Measurements from ENCODE around the gene CCDC18.

CCDC18 gene

GRCh38 chr1:93142161-93142560, 38.4 kb upstream of the CCDC18 start:
- TF ChIP-seq, protein P1, sequence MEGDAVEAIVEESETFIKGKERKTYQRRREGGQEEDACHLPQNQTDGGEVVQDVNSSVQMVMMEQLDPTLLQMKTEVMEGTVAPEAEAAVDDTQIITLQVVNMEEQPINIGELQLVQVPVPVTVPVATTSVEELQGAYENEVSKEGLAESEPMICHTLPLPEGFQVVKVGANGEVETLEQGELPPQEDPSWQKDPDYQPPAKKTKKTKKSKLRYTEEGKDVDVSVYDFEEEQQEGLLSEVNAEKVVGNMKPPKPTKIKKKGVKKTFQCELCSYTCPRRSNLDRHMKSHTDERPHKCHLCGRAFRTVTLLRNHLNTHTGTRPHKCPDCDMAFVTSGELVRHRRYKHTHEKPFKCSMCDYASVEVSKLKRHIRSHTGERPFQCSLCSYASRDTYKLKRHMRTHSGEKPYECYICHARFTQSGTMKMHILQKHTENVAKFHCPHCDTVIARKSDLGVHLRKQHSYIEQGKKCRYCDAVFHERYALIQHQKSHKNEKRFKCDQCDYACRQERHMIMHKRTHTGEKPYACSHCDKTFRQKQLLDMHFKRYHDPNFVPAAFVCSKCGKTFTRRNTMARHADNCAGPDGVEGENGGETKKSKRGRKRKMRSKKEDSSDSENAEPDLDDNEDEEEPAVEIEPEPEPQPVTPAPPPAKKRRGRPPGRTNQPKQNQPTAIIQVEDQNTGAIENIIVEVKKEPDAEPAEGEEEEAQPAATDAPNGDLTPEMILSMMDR (IDR thresholded peaks at IDR 0.05; ENCODE audit: low read depth, low read length, missing control alignments), result no peak
- no peak for DNase-seq (ENCODE audit: low read depth)
- no peak overlapping the region for H3K4me3 ChIP-seq (ENCODE audit: low read depth, low read length)

GRCh38 chr1:93143136-93143535, 37.4 kb upstream of the CCDC18 start:
- H3K4me3 ChIP-seq (ENCODE audit: low read depth, low read length), result no peak overlapping the region
- TF ChIP-seq, protein P1 (IDR thresholded peaks at IDR 0.05; ENCODE audit: low read depth, low read length, missing control alignments), result no peak
- DNase-seq (ENCODE audit: low read depth), result peak; percentile 1

DNA sequence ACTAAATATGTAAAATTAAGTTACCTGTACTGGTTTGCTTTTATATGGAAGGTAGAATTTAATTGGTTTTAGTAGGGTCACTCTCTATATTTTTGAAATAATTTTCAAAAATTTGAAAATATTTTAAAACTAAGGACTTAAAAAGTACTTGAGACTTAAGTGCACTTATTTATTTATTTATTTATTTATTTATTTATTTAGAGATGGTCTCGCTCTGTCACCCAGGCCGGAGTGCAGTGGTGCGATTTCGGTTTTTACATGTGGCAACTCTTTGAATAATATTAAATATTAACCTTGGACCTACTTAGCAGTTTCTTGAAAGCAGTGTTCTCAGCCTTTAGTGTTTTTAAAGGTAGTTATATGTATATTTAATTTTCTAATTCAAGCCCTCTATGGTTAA, 36.8 kb upstream of the CCDC18 start:
- TF ChIP-seq, protein P1 (IDR thresholded peaks at IDR 0.05; ENCODE audit: low read depth, low read length, missing control alignments), result no peak

DNA sequence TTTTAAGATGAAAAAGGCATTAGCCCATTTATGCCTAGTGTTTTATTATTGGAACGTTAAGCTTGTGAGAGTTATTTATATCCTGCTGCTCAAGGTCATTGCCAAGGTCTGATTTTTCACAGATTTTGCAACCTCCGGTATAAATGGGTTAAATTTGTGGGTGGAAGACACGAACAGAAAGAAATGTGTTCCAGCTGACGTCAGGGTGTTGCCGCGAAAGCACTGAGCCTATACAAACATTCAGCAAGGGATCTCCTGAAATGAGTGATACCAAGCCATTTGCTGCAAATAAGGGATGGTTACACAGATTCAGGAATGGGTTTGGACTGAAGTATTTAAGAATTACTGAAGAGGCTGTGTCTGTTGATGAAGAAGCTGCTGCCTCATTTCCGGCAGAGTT, 32.5 kb upstream of the CCDC18 start:
- TF ChIP-seq, protein P1 (IDR thresholded peaks at IDR 0.05; ENCODE audit: low read depth, low read length, missing control alignments), result no peak
- DNase-seq (ENCODE audit: low read depth), result no peak
- no peak overlapping the region for H3K4me3 ChIP-seq (ENCODE audit: low read depth, low read length)

More for the DNA sequence above, 36.8 kb upstream of the CCDC18 start:
- no peak for DNase-seq (ENCODE audit: low read depth)
- no peak overlapping the region for H3K4me3 ChIP-seq (ENCODE audit: low read depth, low read length)

DNA sequence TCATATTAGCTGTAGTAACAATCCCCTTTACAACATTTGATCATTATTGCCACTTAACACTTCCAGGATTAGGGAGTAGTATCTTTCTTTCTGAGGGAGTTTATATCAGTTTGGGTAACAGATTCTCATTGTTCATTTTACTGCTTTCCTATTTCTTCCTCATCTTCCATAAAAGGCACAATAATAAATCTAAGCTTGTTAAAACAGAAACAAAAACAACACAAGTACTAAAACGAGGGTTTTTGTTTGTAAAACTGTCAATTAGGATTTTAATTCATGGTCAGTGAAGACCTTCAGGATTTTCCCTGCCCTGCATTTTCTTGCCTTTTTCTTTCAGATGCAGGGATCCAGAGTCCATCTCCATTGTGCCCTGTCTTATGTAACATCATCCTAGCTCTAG, 29.8 kb upstream of the CCDC18 start:
- no peak for DNase-seq (ENCODE audit: low read depth)
- TF ChIP-seq, protein P1 (IDR thresholded peaks at IDR 0.05; ENCODE audit: low read depth, low read length, missing control alignments), result no peak
- H3K4me3 ChIP-seq (ENCODE audit: low read depth, low read length), result no peak overlapping the region

- H3K4me3 ChIP-seq (ENCODE audit: low read depth, low read length), result no peak overlapping the region
- TF ChIP-seq, protein P1 (IDR thresholded peaks at IDR 0.05; ENCODE audit: low read depth, low read length, missing control alignments), result no peak
- no peak for DNase-seq (ENCODE audit: low read depth)
Observed at GRCh38 chr1:93151474-93151873, 29.1 kb upstream of the CCDC18 start.

DNA sequence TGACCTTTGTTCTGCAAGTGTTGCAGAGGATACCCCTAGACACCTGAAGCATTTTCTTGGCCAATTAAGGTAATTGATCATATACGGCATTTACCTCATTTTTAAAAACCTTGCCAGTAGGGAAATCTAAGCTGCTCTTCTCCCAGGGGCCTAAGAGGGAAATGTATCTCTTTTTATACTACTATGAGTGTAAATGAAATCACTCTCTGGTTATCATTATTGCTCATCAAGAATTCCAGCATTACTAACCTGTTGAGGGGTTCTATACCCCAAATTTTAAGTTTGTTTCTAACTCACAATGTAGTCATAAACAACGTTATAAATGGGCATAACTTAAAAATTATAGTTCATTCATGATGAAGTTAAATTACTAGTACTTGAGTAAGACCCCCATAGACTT, 27.7 kb upstream of the CCDC18 start:
- no peak overlapping the region for H3K4me3 ChIP-seq (ENCODE audit: low read depth, low read length)
- TF ChIP-seq, protein P1 (IDR thresholded peaks at IDR 0.05; ENCODE audit: low read depth, low read length, missing control alignments), result no peak
- no peak for DNase-seq (ENCODE audit: low read depth)
